ENCODE results near the gene EFHB.
"Not testable (repeated sequence)": the region's sequence is repeated elsewhere in the genome, so short reads cannot be mapped to it uniquely, and the experiment has no call there.

Gene EFHB

GRCh38 chr3:19934098-19934566, at the start of gene EFHB:
Gene EFHB, minus strand, starts transcription at chr3:19934217. Its CDS starts 199 bp downstream, at chr3:19934018.
- DNase-seq = peak; percentile 27 to 67 (median 49)

- DNase-seq = no peak
Observed at GRCh38 chr3:19972054-19972453, 38.0 kb upstream of the EFHB start.

GRCh38 chr3:19970327-19970726, 36.3 kb upstream of the EFHB start:
- no peak for DNase-seq

- no peak for DNase-seq
Observed at GRCh38 chr3:19967812-19968211, 33.8 kb upstream of the EFHB start.

- DNase-seq = no peak
Observed at GRCh38 chr3:19967208-19967607, 33.2 kb upstream of the EFHB start.

GRCh38 chr3:19961960-19962359, 27.9 kb upstream of the EFHB start:
- DNase-seq = no peak

GRCh38 chr3:19960696-19961095, 26.7 kb upstream of the EFHB start:
- no peak for DNase-seq

- DNase-seq = no peak
Observed at GRCh38 chr3:19959505-19959904, 25.5 kb upstream of the EFHB start.

- DNase-seq = not testable (repeated sequence)
Observed at GRCh38 chr3:19957354-19957753, 23.3 kb upstream of the EFHB start.

GRCh38 chr3:19954676-19955075, 20.7 kb upstream of the EFHB start:
- no peak for DNase-seq

- DNase-seq = no peak
Observed at GRCh38 chr3:19950316-19950715, 16.3 kb upstream of the EFHB start.

- DNase-seq = no peak
Observed at GRCh38 chr3:19948226-19948591, 14.2 kb upstream of the EFHB start.

GRCh38 chr3:19947549-19948225, 13.7 kb upstream of the EFHB start:
- DNase-seq = peak; percentile 0 to 65 (median 60)

GRCh38 chr3:19946832-19947548, 13.0 kb upstream of the EFHB start, which contains the start of gene RAB5A:
Gene RAB5A, plus strand, starts transcription at chr3:19947097. Its CDS starts 3,802 bp downstream, at chr3:19950899.
- DNase-seq = peak; percentile 90 to 96 (median 91)

- no peak for DNase-seq
Observed at GRCh38 chr3:19945969-19946831, 12.2 kb upstream of the EFHB start.

- no peak for DNase-seq
Observed at GRCh38 chr3:19945534-19945933, 11.5 kb upstream of the EFHB start.

GRCh38 chr3:19940643-19941042, 6.6 kb upstream of the EFHB start:
- no peak for DNase-seq

GRCh38 chr3:19938295-19938627, 4.2 kb upstream of the EFHB start:
- no peak for DNase-seq

- no peak for DNase-seq
Observed at GRCh38 chr3:19937459-19938294, 3.7 kb upstream of the EFHB start.

- DNase-seq = no peak
Observed at GRCh38 chr3:19932422-19932821, 1.6 kb downstream of the EFHB start.

GRCh38 chr3:19931767-19932188, 2.2 kb downstream of the EFHB start:
- no peak for DNase-seq

GRCh38 chr3:19931180-19931692, 2.8 kb downstream of the EFHB start:
- DNase-seq = no peak
